K562 (cell line): Measurements from ENCODE around the gene ASPDH. TPM values are rescaled to one million over a fixed set of nuclear protein-coding genes. Genes with fewer than 3 reads are reported as not detected.

Source experiments
- ATAC-seq: fragments of 200-7000 bp; cut with Tn5 transposase; 3 replicates; pipeline ENCODE4 v1.9.1; 2020; ENCODE audit warnings: moderate library complexity
- BruUV-seq: library from RNA; stranded (reverse); fragments of 400-500 nt; replicated peaks from 2 replicates; lab custom pipeline; 2021; lab: Mats Ljungman, UMichigan
- CTCF ChIA-PET: fragments of 300-600 bp; formaldehyde crosslinking; extraction: SDS; loops from one replicate; lab custom pipeline; 2021; ENCODE audit warnings: low intra/inter-chr PET ratio; lab: Yijun Ruan, JAX
- POLR2A ChIA-PET: fragments of 300-600, 350-650 bp; sonication (Branson Sonifier 250); formaldehyde crosslinking; extraction: SDS; loops from one replicate; lab custom pipeline; 2021; ENCODE audit warnings: antibody characterized with exemption, inconsistent platforms; lab: Yijun Ruan, JAX
- DNase-seq, 4 experiments: peaks; one replicate each; pipeline versions ENCODE4 v3.0.0 to v3.0.0-alpha.2; 2011 to 2018; ENCODE audit warnings: low spot score in 3 of 4, mixed read lengths in 3 of 4; ENCODE audit errors: extremely low read depth in 1 of 4
- FAIRE-seq: peaks from 2 replicates; lab custom pipeline; 2011; peaks lifted over from hg19 to GRCh38; lab: Jason Lieb, UNC
- H2AFZ ChIP-seq: 2 replicates; pipeline ENCODE4 v1.6.0; 2011; ENCODE audit warnings: low read depth, low read length, control low read depth, inconsistent platforms
- H3K27ac ChIP-seq: fragments of 200-600 bp; 3 replicates; pipeline ENCODE4 v1.8.0; 2011; ENCODE audit warnings: low read depth, mild to moderate bottlenecking, control low read depth, inconsistent platforms, low read length, moderate library complexity, mixed read lengths; ENCODE audit errors: extremely low read depth
- H3K27me3 ChIP-seq, 2 experiments: fragments of 300-600 bp in 1 of 2; 2 replicates in 1 of 2; 3 replicates in 1 of 2; pipeline versions ENCODE4 v1.6.0 to v1.8.0; 2011; ENCODE audit warnings: inconsistent platforms in 2 of 2, low read length in 2 of 2, mild to moderate bottlenecking in 1 of 2, mixed read lengths in 1 of 2, moderate library complexity in 1 of 2; ENCODE audit not compliant: control insufficient read depth in 2 of 2, insufficient read depth in 2 of 2
- H3K36me3 ChIP-seq: fragments of 300-600 bp; 3 replicates; pipeline ENCODE4 v1.8.0; 2011; ENCODE audit warnings: mild to moderate bottlenecking, low read length, inconsistent platforms; ENCODE audit not compliant: control insufficient read depth, insufficient read depth
- H3K4me1 ChIP-seq, 2 experiments: fragments of 200-600 bp in 1 of 2; replicated peaks in 1 of 2; 2 replicates in 1 of 2; 3 replicates in 1 of 2; pipeline versions ENCODE4 v1.5.1 to v1.8.0; 2011; ENCODE audit warnings: inconsistent platforms in 2 of 2, low read length in 2 of 2, mild to moderate bottlenecking in 1 of 2, mixed read lengths in 1 of 2, moderate library complexity in 1 of 2; ENCODE audit not compliant: control insufficient read depth in 2 of 2, insufficient read depth in 2 of 2
- H3K4me2 ChIP-seq: 2 replicates; pipeline ENCODE4 v1.6.1; 2011; ENCODE audit warnings: low read length, control low read depth, inconsistent platforms, mixed read lengths; ENCODE audit not compliant: insufficient read depth
- H3K4me3 ChIP-seq: fragments of 200-600 bp; sonication (generic), shearing (Covaris generic); 2 replicates; pipeline ENCODE4 v1.5.1; 2016; ENCODE audit warnings: control low read depth, inconsistent platforms
- H3K79me2 ChIP-seq: fragments of 200-600 bp; 3 replicates; pipeline ENCODE4 v1.8.0; 2011; ENCODE audit warnings: low read length, inconsistent platforms; ENCODE audit not compliant: control insufficient read depth, insufficient read depth
- H3K9ac ChIP-seq, 2 experiments: 2 replicates each; pipeline versions ENCODE4 v1.6.0 to v1.6.1; 2011; ENCODE audit warnings: low read depth in 2 of 2, low read length in 2 of 2, control low read depth in 1 of 2, inconsistent platforms in 1 of 2, mild to moderate bottlenecking in 1 of 2, mixed read lengths in 1 of 2; ENCODE audit not compliant: insufficient read depth in 1 of 2
- H3K9me1 ChIP-seq: one replicate; pipeline ENCODE4 v1.6.0; 2011; ENCODE audit warnings: inconsistent platforms, mild to moderate bottlenecking, low read length, moderate library complexity; ENCODE audit not compliant: control insufficient read depth, insufficient read depth
- H3K9me3 ChIP-seq: replicated peaks from 2 replicates; pipeline ENCODE4 v1.5.1; 2011; ENCODE audit warnings: low read depth, low read length, inconsistent platforms; ENCODE audit not compliant: control insufficient read depth, insufficient read depth
- H4K20me1 ChIP-seq: replicated peaks from 2 replicates; pipeline ENCODE4 v1.6.1; 2011; ENCODE audit warnings: low read length, inconsistent platforms, mixed read lengths; ENCODE audit not compliant: control insufficient read depth, insufficient read depth
- BCL6 ChIP-seq: fragments of 250-450 bp; sonication (Bioruptor Pico); IDR thresholded peaks from 2 replicates; pipeline ENCODE4 v1.4.0; 2020
- E2F3 ChIP-seq: fragments of 250-450 bp; sonication (Bioruptor Pico); IDR thresholded peaks from 2 replicates; pipeline ENCODE4 v1.4.0; 2020; ENCODE audit warnings: mild to moderate bottlenecking
- MGA ChIP-seq: fragments of 450-650 bp; IDR thresholded peaks from 2 replicates; pipeline ENCODE4 v1.6.1; 2016; ENCODE audit warnings: mild to moderate bottlenecking, moderate library complexity
- NCOA1 ChIP-seq: fragments of 450-650 bp; IDR thresholded peaks from 2 replicates; pipeline ENCODE4 v1.6.1; 2016; ENCODE audit warnings: low read depth
- NR2C1 ChIP-seq, 2 experiments: fragments of 450-650 bp; IDR thresholded peaks; 2 replicates each; pipeline ENCODE4 v1.6.1; 2017; ENCODE audit warnings: mild to moderate bottlenecking in 2 of 2, antibody characterized with exemption in 1 of 2, inconsistent platforms in 1 of 2, missing compliant biosample characterization in 1 of 2, missing genetic modification characterization in 1 of 2
- NRF1 ChIP-seq, 2 experiments: fragments of 450-650 bp; IDR thresholded peaks in 1 of 2; conservative IDR thresholded peaks in 1 of 2; 2 replicates each; pipeline ENCODE4 v1.6.1; 2014; ENCODE audit warnings: mild to moderate bottlenecking in 2 of 2
- SP2 ChIP-seq: IDR thresholded peaks from 2 replicates; pipeline ENCODE4 v1.6.1; 2011; ENCODE audit warnings: mild to moderate bottlenecking, low read depth, low read length, moderate library complexity; ENCODE audit not compliant: poor library complexity, severe bottlenecking; ENCODE audit errors: extremely low read depth
- ZC3H4 ChIP-seq: sonication (generic); formaldehyde crosslinking; IDR thresholded peaks from 2 replicates; pipeline ENCODE4 v1.9.0; 2021; ENCODE audit warnings: missing genetic modification reagents, borderline replicate concordance
- ZFP91 ChIP-seq: sonication (generic); formaldehyde crosslinking; IDR thresholded peaks from 2 replicates; pipeline ENCODE4 v1.8.0; 2022; ENCODE audit warnings: mild to moderate bottlenecking, missing genetic modification reagents
- WGBS: fragments of 100-300 bp; shearing (Covaris generic); methylation state at CpG from one replicate; pipeline ENCODE4 v1.1.6; 2016; ENCODE audit warnings: low coverage, mixed read lengths; ENCODE audit not compliant: insufficient coverage; ENCODE audit errors: missing lambda C conversion rate; 5-methylcytosine and 5-hydroxymethylcytosine counted together
- in situ Hi-C: fragments of 300-500 bp; cut with MboI; formaldehyde crosslinking; loops from 4 replicates; pipeline ENCODE4 v1.15.0; 2018; ENCODE audit warnings: inconsistent platforms, mixed read lengths
- intact Hi-C: fragments of 100-400 bp; cut with micrococcal nuclease; formaldehyde crosslinking; loops from 2 replicates; pipeline ENCODE4 v1.14.2; 2022
- polyA plus RNA-seq, 8 experiments: library from polyadenylated mRNA; depleted of rRNA in 4 of 8; stranded (reverse) in 5 of 8; unstranded in 3 of 8; fragments of >200 nt; fragmentation: Nextera tagmentation in 2 of 8; fragmentation: Illumina TruSeq in 1 of 8; extraction: Ambion mirVana in 2 of 8; extraction: Trizol in 1 of 8; gene quantifications; 2 replicates each; pipeline versions ENCODE4 v1.2.1 to v1.2.3, GENCODE V29; 2011 to 2014; ENCODE audit warnings: inconsistent platforms in 1 of 8, missing spikeins in 1 of 8
- total RNA-seq, 7 experiments: library from RNA; depleted of rRNA in 6 of 7; stranded (reverse); fragments of >200 nt in 6 of 7; fragmentation: Illumina TruSeq in 2 of 7; extraction: Trizol in 2 of 7; gene quantifications; 2 replicates each; pipeline versions ENCODE4 v1.2.1 to v1.2.3, GENCODE V29; 2011 to 2021; ENCODE audit warnings: low replicate concordance in 1 of 7

ASPDH gene
- total and polyA plus RNA-seq, 9 of the 15 experiments (the other 6 are each of a cell fraction or from before 2014, with no cell fraction given) = not detected

- Histone ChIP-seq H3K27me3 (no peaks in the 10 kb centered on the region), H3K4me1 (peaks cover 0 to 35% of the 10 kb centered on the region in 2 experiments; a peak in 4 of 5 replicates), H3K36me3 (no peaks in the 10 kb centered on the region), H3K4me2 (no peak overlapping the region), H2AFZ (no peak overlapping the region), H3K4me3 (no peak overlapping the region), H3K9me3 (no peaks in the 10 kb centered on the region), H3K79me2 (no peaks in the 10 kb centered on the region), H4K20me1 (no peaks in the 10 kb centered on the region), H3K9me1 (no peaks in the 10 kb centered on the region), H3K27ac (no peak overlapping the region), H3K9ac (peak overlapping the region in 1 of 2 experiments; percentile 66; a peak in 2 of 4 replicates)
- intact Hi-C loops = no loop called here
- CTCF ChIA-PET = no interaction called here
- FAIRE-seq (no peak), ATAC-seq (peak; percentile 29), DNase-seq (no peak)
- POLR2A ChIA-PET = interaction anchor here (0.5 to 0.6 kb wide), 2 partner anchors 150 to 200 kb away, joined by 3 to 4 read pairs; no protein-coding TSS in a partner anchor
- no TSS peak for BruUV-seq
- in situ Hi-C loops = no loop called here
- WGBS = 40% methylated on average over 12 of the region's 12 CpGs
- no peak for TF ChIP-seq E2F3
- TF ChIP-seq NRF1 (conservative IDR thresholded peaks at IDR 0.05 in 1 of 2, IDR thresholded peaks at IDR 0.05 in 1 of 2) = peak in 1 of 2 experiments; percentile 19; a peak in 1 of 4 replicates
- no peak for TF ChIP-seq NR2C1 (IDR thresholded peaks at IDR 0.05)
- TF ChIP-seq NR2C1 (tag; IDR thresholded peaks at IDR 0.05) = peak; percentile 59
- TF ChIP-seq NCOA1 = no peak
- no peak for TF ChIP-seq ZC3H4 (CRISPR knock-in tag)
- TF ChIP-seq SP2 = no peak
- TF ChIP-seq BCL6 (CRISPR knock-in tag) = no peak
- no peak for TF ChIP-seq MGA
- TF ChIP-seq ZFP91 (CRISPR knock-in tag) = no peak
Measured at GRCh38 chr19:50501186-50501567, 12.5 kb downstream of the ASPDH start.
